K562 (cell line): ENCODE measurements around the gene NDUFS3. TPM values are rescaled to one million over a fixed set of nuclear protein-coding genes. Genes with fewer than 3 reads are reported as not detected.

ENCODE experiments used
- ATAC-seq: fragments of 200-7000 bp; cut with Tn5 transposase; 3 replicates; pipeline ENCODE4 v1.9.1; 2020; ENCODE audit warnings: moderate library complexity
- BruUV-seq: library from RNA; stranded (reverse); fragments of 400-500 nt; replicated peaks from 2 replicates; lab custom pipeline; 2021; lab: Mats Ljungman, UMichigan
- CTCF ChIA-PET: fragments of 300-600 bp; formaldehyde crosslinking; extraction: SDS; loops from one replicate; lab custom pipeline; 2021; ENCODE audit warnings: low intra/inter-chr PET ratio; lab: Yijun Ruan, JAX
- POLR2A ChIA-PET: fragments of 300-600, 350-650 bp; sonication (Branson Sonifier 250); formaldehyde crosslinking; extraction: SDS; loops from one replicate; lab custom pipeline; 2021; ENCODE audit warnings: antibody characterized with exemption, inconsistent platforms; lab: Yijun Ruan, JAX
- DNase-seq, 4 experiments: peaks; one replicate each; pipeline versions ENCODE4 v3.0.0 to v3.0.0-alpha.2; 2011 to 2018; ENCODE audit warnings: low spot score in 3 of 4, mixed read lengths in 3 of 4; ENCODE audit errors: extremely low read depth in 1 of 4
- FAIRE-seq: peaks from 2 replicates; lab custom pipeline; 2011; peaks lifted over from hg19 to GRCh38; lab: Jason Lieb, UNC
- H2AFZ ChIP-seq: 2 replicates; pipeline ENCODE4 v1.6.0; 2011; ENCODE audit warnings: low read depth, low read length, control low read depth, inconsistent platforms
- H3K27ac ChIP-seq: fragments of 200-600 bp; 3 replicates; pipeline ENCODE4 v1.8.0; 2011; ENCODE audit warnings: low read depth, mild to moderate bottlenecking, control low read depth, inconsistent platforms, low read length, moderate library complexity, mixed read lengths; ENCODE audit errors: extremely low read depth
- H3K27me3 ChIP-seq, 2 experiments: fragments of 300-600 bp in 1 of 2; 2 replicates in 1 of 2; 3 replicates in 1 of 2; pipeline versions ENCODE4 v1.6.0 to v1.8.0; 2011; ENCODE audit warnings: inconsistent platforms in 2 of 2, low read length in 2 of 2, mild to moderate bottlenecking in 1 of 2, mixed read lengths in 1 of 2, moderate library complexity in 1 of 2; ENCODE audit not compliant: control insufficient read depth in 2 of 2, insufficient read depth in 2 of 2
- H3K36me3 ChIP-seq: fragments of 300-600 bp; 3 replicates; pipeline ENCODE4 v1.8.0; 2011; ENCODE audit warnings: mild to moderate bottlenecking, low read length, inconsistent platforms; ENCODE audit not compliant: control insufficient read depth, insufficient read depth
- H3K4me1 ChIP-seq, 2 experiments: fragments of 200-600 bp in 1 of 2; replicated peaks in 1 of 2; 2 replicates in 1 of 2; 3 replicates in 1 of 2; pipeline versions ENCODE4 v1.5.1 to v1.8.0; 2011; ENCODE audit warnings: inconsistent platforms in 2 of 2, low read length in 2 of 2, mild to moderate bottlenecking in 1 of 2, mixed read lengths in 1 of 2, moderate library complexity in 1 of 2; ENCODE audit not compliant: control insufficient read depth in 2 of 2, insufficient read depth in 2 of 2
- H3K4me2 ChIP-seq: 2 replicates; pipeline ENCODE4 v1.6.1; 2011; ENCODE audit warnings: low read length, control low read depth, inconsistent platforms, mixed read lengths; ENCODE audit not compliant: insufficient read depth
- H3K4me3 ChIP-seq: fragments of 200-600 bp; sonication (generic), shearing (Covaris generic); 2 replicates; pipeline ENCODE4 v1.5.1; 2016; ENCODE audit warnings: control low read depth, inconsistent platforms
- H3K79me2 ChIP-seq: fragments of 200-600 bp; 3 replicates; pipeline ENCODE4 v1.8.0; 2011; ENCODE audit warnings: low read length, inconsistent platforms; ENCODE audit not compliant: control insufficient read depth, insufficient read depth
- H3K9ac ChIP-seq, 2 experiments: 2 replicates each; pipeline versions ENCODE4 v1.6.0 to v1.6.1; 2011; ENCODE audit warnings: low read depth in 2 of 2, low read length in 2 of 2, control low read depth in 1 of 2, inconsistent platforms in 1 of 2, mild to moderate bottlenecking in 1 of 2, mixed read lengths in 1 of 2; ENCODE audit not compliant: insufficient read depth in 1 of 2
- H3K9me1 ChIP-seq: one replicate; pipeline ENCODE4 v1.6.0; 2011; ENCODE audit warnings: inconsistent platforms, mild to moderate bottlenecking, low read length, moderate library complexity; ENCODE audit not compliant: control insufficient read depth, insufficient read depth
- H3K9me3 ChIP-seq: replicated peaks from 2 replicates; pipeline ENCODE4 v1.5.1; 2011; ENCODE audit warnings: low read depth, low read length, inconsistent platforms; ENCODE audit not compliant: control insufficient read depth, insufficient read depth
- H4K20me1 ChIP-seq: replicated peaks from 2 replicates; pipeline ENCODE4 v1.6.1; 2011; ENCODE audit warnings: low read length, inconsistent platforms, mixed read lengths; ENCODE audit not compliant: control insufficient read depth, insufficient read depth
- CTBP1 ChIP-seq: fragments of 450-650 bp; IDR thresholded peaks from 2 replicates; pipeline ENCODE4 v1.6.1; 2016; ENCODE audit warnings: borderline replicate concordance
- RFX5 ChIP-seq: IDR thresholded peaks from 2 replicates; pipeline ENCODE4 v1.6.1; 2011; ENCODE audit warnings: low read depth, mild to moderate bottlenecking, improper control_type of control experiment, low read length
- SMAD4 ChIP-seq: fragments of 250-450 bp; sonication (Bioruptor Pico); conservative IDR thresholded peaks from 2 replicates; pipeline ENCODE4 v1.8.0; 2021; ENCODE audit warnings: inconsistent platforms, mild to moderate bottlenecking, moderate library complexity
- WGBS: fragments of 100-300 bp; shearing (Covaris generic); methylation state at CpG from one replicate; pipeline ENCODE4 v1.1.6; 2016; ENCODE audit warnings: low coverage, mixed read lengths; ENCODE audit not compliant: insufficient coverage; ENCODE audit errors: missing lambda C conversion rate; 5-methylcytosine and 5-hydroxymethylcytosine counted together
- in situ Hi-C: fragments of 300-500 bp; cut with MboI; formaldehyde crosslinking; loops from 4 replicates; pipeline ENCODE4 v1.15.0; 2018; ENCODE audit warnings: inconsistent platforms, mixed read lengths
- intact Hi-C: fragments of 100-400 bp; cut with micrococcal nuclease; formaldehyde crosslinking; loops from 2 replicates; pipeline ENCODE4 v1.14.2; 2022
- polyA plus RNA-seq, 8 experiments: library from polyadenylated mRNA; depleted of rRNA in 4 of 8; stranded (reverse) in 5 of 8; unstranded in 3 of 8; fragments of >200 nt; fragmentation: Nextera tagmentation in 2 of 8; fragmentation: Illumina TruSeq in 1 of 8; extraction: Ambion mirVana in 2 of 8; extraction: Trizol in 1 of 8; gene quantifications; 2 replicates each; pipeline versions ENCODE4 v1.2.1 to v1.2.3, GENCODE V29; 2011 to 2014; ENCODE audit warnings: inconsistent platforms in 1 of 8, missing spikeins in 1 of 8
- total RNA-seq, 7 experiments: library from RNA; depleted of rRNA in 6 of 7; stranded (reverse); fragments of >200 nt in 6 of 7; fragmentation: Illumina TruSeq in 2 of 7; extraction: Trizol in 2 of 7; gene quantifications; 2 replicates each; pipeline versions ENCODE4 v1.2.1 to v1.2.3, GENCODE V29; 2011 to 2021; ENCODE audit warnings: low replicate concordance in 1 of 7
- TF ChIP-seq, protein P1 (sequence below): fragments of 450-650 bp; formaldehyde crosslinking; IDR thresholded peaks from 2 replicates; pipeline ENCODE4 v1.4.0; 2020; ENCODE audit warnings: mild to moderate bottlenecking, moderate library complexity

Gene NDUFS3
- total and polyA plus RNA-seq, 9 of the 15 experiments (the other 6 are each of a cell fraction or from before 2014, with no cell fraction given), result 38.7 to 341 (median 194) TPM

DNA sequence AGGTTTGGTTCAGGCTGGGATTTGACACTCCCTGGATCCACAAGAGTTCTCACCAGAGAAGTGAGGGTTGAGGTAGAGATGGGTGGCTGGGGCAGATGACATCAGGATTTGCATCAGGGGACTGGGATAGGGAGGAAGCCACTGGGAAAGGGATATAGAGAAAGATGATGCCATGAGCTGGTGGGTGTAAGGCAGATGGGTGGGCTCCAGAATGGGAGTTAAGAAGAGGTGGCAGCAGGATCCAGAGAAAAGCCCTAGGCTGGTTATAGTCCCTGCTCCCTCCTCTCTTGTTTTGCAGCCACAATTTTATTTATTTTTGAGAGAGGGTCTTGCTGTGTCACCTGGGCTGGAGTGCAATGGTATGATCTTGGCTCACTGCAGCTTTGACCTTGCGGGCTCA, 17.1 kb downstream of the NDUFS3 start (continued):
- TF ChIP-seq, protein P1, sequence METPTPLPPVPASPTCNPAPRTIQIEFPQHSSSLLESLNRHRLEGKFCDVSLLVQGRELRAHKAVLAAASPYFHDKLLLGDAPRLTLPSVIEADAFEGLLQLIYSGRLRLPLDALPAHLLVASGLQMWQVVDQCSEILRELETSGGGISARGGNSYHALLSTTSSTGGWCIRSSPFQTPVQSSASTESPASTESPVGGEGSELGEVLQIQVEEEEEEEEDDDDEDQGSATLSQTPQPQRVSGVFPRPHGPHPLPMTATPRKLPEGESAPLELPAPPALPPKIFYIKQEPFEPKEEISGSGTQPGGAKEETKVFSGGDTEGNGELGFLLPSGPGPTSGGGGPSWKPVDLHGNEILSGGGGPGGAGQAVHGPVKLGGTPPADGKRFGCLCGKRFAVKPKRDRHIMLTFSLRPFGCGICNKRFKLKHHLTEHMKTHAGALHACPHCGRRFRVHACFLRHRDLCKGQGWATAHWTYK (CRISPR knock-in tag), result no peak
- no peak for TF ChIP-seq SMAD4 (CRISPR knock-in tag)
- TF ChIP-seq, all 486 proteins: peak for 0

DNA sequence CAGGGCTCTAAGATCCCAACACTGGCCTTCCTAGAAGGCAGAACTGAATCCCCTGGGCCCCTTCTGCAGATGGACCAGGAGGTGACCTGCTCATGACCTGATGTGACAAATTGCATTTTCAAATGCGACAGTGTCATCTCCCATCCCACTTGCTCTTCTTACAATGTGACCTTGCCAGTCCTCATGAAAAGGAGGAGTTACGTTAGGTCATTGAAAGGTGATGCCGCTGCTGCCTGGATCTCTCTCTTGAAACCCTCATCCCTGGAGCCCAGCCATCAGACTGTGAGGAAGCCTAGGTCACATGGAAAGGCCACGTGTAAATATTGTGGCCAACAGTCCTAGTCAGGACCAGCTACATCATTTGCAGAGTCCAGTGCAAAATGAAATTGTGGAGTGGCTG, 21.0 kb downstream of the NDUFS3 start:
- Histone ChIP-seq H3K79me2 (no peaks in the 10 kb centered on the region), H3K9me3 (no peaks in the 10 kb centered on the region), H4K20me1 (no peaks in the 10 kb centered on the region), H3K9me1 (peaks cover 5% of the 10 kb centered on the region), H3K9ac (no peak overlapping the region; a peak in 1 of 4 replicates), H3K4me3 (no peak overlapping the region), H2AFZ (no peak overlapping the region), H3K4me1 (no peaks in the 10 kb centered on the region; a peak in 1 of 5 replicates), H3K36me3 (no peaks in the 10 kb centered on the region), H3K27ac (no peak overlapping the region), H3K27me3 (peaks cover 22 to 40% of the 10 kb centered on the region in 2 experiments), H3K4me2 (no peak overlapping the region)
- ChIA-PET POLR2A (interaction anchor here (0.6 to 1.3 kb wide), 2 partner anchors 10 to 99 kb away, joined by 3 to 4 read pairs; no protein-coding TSS in a partner anchor), CTCF (no interaction called here)
- no TSS peak for BruUV-seq
- ATAC-seq (no peak), FAIRE-seq (no peak), DNase-seq (no peak)
- 17% methylated on average over 4 of the region's 4 CpGs for WGBS
- in situ Hi-C loops (no loop called here), intact Hi-C loops (no loop called here)
- TF ChIP-seq CTBP1 (0 out of 2 replicates have a peak, but pooled peaks have one; percentile 32), RFX5 (no peak)
